GM12878 (cell line): ENCODE results near the gene ARID3A. TPM values are rescaled to one million over a fixed set of nuclear protein-coding genes. Genes with fewer than 3 reads are reported as not detected.

Source experiments
- CEBPB ChIP-seq, 2 experiments: fragments of 150-350 bp in 1 of 2; IDR thresholded peaks; 2 replicates each; pipeline ENCODE4 v1.6.1; 2012 to 2014; ENCODE audit warnings: low read depth in 2 of 2, low read length in 2 of 2, borderline replicate concordance in 1 of 2, inconsistent platforms in 1 of 2
- CEBPZ ChIP-seq: fragments of 150-350 bp; IDR thresholded peaks from 2 replicates; pipeline ENCODE4 v1.6.1; 2016; ENCODE audit warnings: low read depth, low read length
- EED ChIP-seq: sonication (generic); IDR thresholded peaks from 2 replicates; pipeline ENCODE4 v1.6.1; 2016; ENCODE audit warnings: antibody characterized with exemption, low read depth
- HDGF ChIP-seq: fragments of 450-650 bp; IDR thresholded peaks from 2 replicates; pipeline ENCODE4 v1.6.1; 2016; ENCODE audit warnings: antibody characterized with exemption
- HSF1 ChIP-seq: fragments of 150-350 bp; IDR thresholded peaks from 2 replicates; pipeline ENCODE4 v1.6.1; 2014; ENCODE audit warnings: mild to moderate bottlenecking, low read depth, low read length
- IRF4 ChIP-seq: IDR thresholded peaks from 2 replicates; pipeline ENCODE4 v1.6.1; 2011; ENCODE audit warnings: low read depth, low read length
- JUND ChIP-seq: IDR thresholded peaks from 2 replicates; pipeline ENCODE4 v1.6.1; 2012; ENCODE audit warnings: low read depth, mild to moderate bottlenecking, low read length, improper control_type of control experiment, moderate library complexity
- KDM1A ChIP-seq: fragments of 200-600 bp; sonication (generic); IDR thresholded peaks from 2 replicates; pipeline ENCODE4 v1.6.1; 2016; ENCODE audit warnings: borderline replicate concordance
- KLF5 ChIP-seq: fragments of 450-650 bp; IDR thresholded peaks from 2 replicates; pipeline ENCODE4 v1.6.1; 2014; ENCODE audit warnings: mild to moderate bottlenecking; ENCODE audit not compliant: partially characterized antibody
- MYC ChIP-seq: IDR thresholded peaks from 2 replicates; pipeline ENCODE4 v1.6.1; 2011; ENCODE audit warnings: mild to moderate bottlenecking, low read length, moderate library complexity, inconsistent platforms; ENCODE audit not compliant: insufficient read depth, insufficient replicate concordance, insufficient read length, severe bottlenecking
- NBN ChIP-seq: fragments of 450-650 bp; IDR thresholded peaks from 2 replicates; pipeline ENCODE4 v1.6.1; 2016
- PBX3 ChIP-seq: IDR thresholded peaks from 2 replicates; pipeline ENCODE4 v1.6.1; 2011; ENCODE audit warnings: mild to moderate bottlenecking, low read depth, low read length, moderate library complexity; ENCODE audit not compliant: insufficient replicate concordance
- POU2F2 ChIP-seq: IDR thresholded peaks from 3 replicates; pipeline ENCODE4 v1.6.1; 2011; ENCODE audit warnings: low read depth, mild to moderate bottlenecking, low read length, borderline replicate concordance
- RBBP5 ChIP-seq: fragments of 200-600 bp; sonication (generic); conservative IDR thresholded peaks from 2 replicates; pipeline ENCODE4 v1.6.1; 2016
- SIN3A ChIP-seq: IDR thresholded peaks from 2 replicates; pipeline ENCODE4 v1.6.1; 2012; ENCODE audit warnings: low read depth, low read length, improper control_type of control experiment
- SMARCA5 ChIP-seq: fragments of 450-650 bp; IDR thresholded peaks from 2 replicates; pipeline ENCODE4 v1.6.1; 2017; ENCODE audit warnings: mild to moderate bottlenecking
- STAT1 ChIP-seq: fragments of 450-650 bp; conservative IDR thresholded peaks from 2 replicates; pipeline ENCODE4 v1.6.1; 2014; ENCODE audit warnings: antibody characterized with exemption, mild to moderate bottlenecking
- WRNIP1 ChIP-seq: IDR thresholded peaks from 2 replicates; pipeline ENCODE4 v1.6.1; 2011; ENCODE audit warnings: low read depth, low read length, improper control_type of control experiment, borderline replicate concordance
- ZBTB33 ChIP-seq: fragments of 450-650 bp; IDR thresholded peaks from 2 replicates; pipeline ENCODE4 v1.6.1; 2017; ENCODE audit warnings: mild to moderate bottlenecking
- ZNF24 ChIP-seq: fragments of 450-650 bp; IDR thresholded peaks from 2 replicates; pipeline ENCODE4 v1.6.1; 2017; ENCODE audit warnings: antibody characterized with exemption, mild to moderate bottlenecking
- polyA plus RNA-seq, 11 experiments: library from polyadenylated mRNA; depleted of rRNA in 4 of 11; unstranded in 6 of 11; stranded (reverse) in 5 of 11; fragments of >200 nt; fragmentation: Nextera tagmentation in 4 of 11; fragmentation: Illumina TruSeq in 1 of 11; extraction: Ambion mirVana in 4 of 11; extraction: Trizol in 1 of 11; gene quantifications; 1 replicate in 1 of 11; 2 replicates in 10 of 11; pipeline versions ENCODE4 v1.2.1 to v1.2.3, GENCODE V29; 2011 to 2016; ENCODE audit warnings: inconsistent platforms in 2 of 11, missing spikeins in 2 of 11, low read depth in 1 of 11
- total RNA-seq, 4 experiments: library from RNA; depleted of rRNA in 3 of 4; stranded (reverse); fragments of >200 nt in 3 of 4; fragmentation: Illumina TruSeq in 1 of 4; extraction: Trizol in 1 of 4; gene quantifications; 2 replicates each; pipeline versions ENCODE4 v1.2.1 to v1.2.3, GENCODE V29; 2013 to 2021

ARID3A gene
- total and polyA plus RNA-seq, 10 of the 15 experiments (the other 5 are each of a cell fraction or from before 2014, with no cell fraction given), result 0.76 to 70.0 (median 16.7) TPM

- TF ChIP-seq CEBPZ, result no peak
- no peak for TF ChIP-seq IRF4
- TF ChIP-seq ZBTB33, result no peak
- TF ChIP-seq HDGF, result no peak
- no peak for TF ChIP-seq KLF5
- TF ChIP-seq JUND, result no peak
- TF ChIP-seq WRNIP1, result no peak
- no peak for TF ChIP-seq CEBPB (IDR thresholded peaks at IDR 0.05; ENCODE audit: borderline replicate concordance in 1 of 2, low read depth in 2 of 2, low read length in 2 of 2)
- TF ChIP-seq POU2F2, result peak; percentile 54; the same call in 1 of the 3 replicates
- TF ChIP-seq EED, result no peak
- TF ChIP-seq NBN, result no peak
- TF ChIP-seq SMARCA5, result peak; percentile 86; the same call in 1 of the 2 replicates
- no peak for TF ChIP-seq SIN3A
- TF ChIP-seq STAT1, result no peak
- TF ChIP-seq PBX3, result no peak
- TF ChIP-seq RBBP5, result no peak
- TF ChIP-seq ZNF24, result no peak
- TF ChIP-seq HSF1, result 0 out of 2 replicates have a peak, but pooled peaks have one; percentile 3
- TF ChIP-seq MYC, result no peak
- TF ChIP-seq KDM1A, result no peak
Measured at GRCh38 chr19:925526-926322, at the start of gene ARID3A (continued).
